ENCODE results near the gene AGTPBP1.

- TF ChIP-seq CTCF (IDR thresholded peaks at IDR 0.05) (no peak), ZNF232 (CRISPR knock-in tag; IDR thresholded peaks at IDR 0.05) (no peak), RELA (CRISPR knock-in tag; IDR thresholded peaks at IDR 0.05; ENCODE audit: borderline replicate concordance) (no peak), AFF4 (CRISPR knock-in tag; IDR thresholded peaks at IDR 0.05; ENCODE audit: borderline replicate concordance) (no peak), ESRRA (CRISPR knock-in tag; IDR thresholded peaks at IDR 0.05; ENCODE audit: borderline replicate concordance) (no peak), E2F4 (CRISPR knock-in tag; IDR thresholded peaks at IDR 0.05; ENCODE audit: borderline replicate concordance, low read depth) (no peak), NR3C1 (CRISPR knock-in tag; conservative IDR thresholded peaks at IDR 0.05; ENCODE audit: low read depth) (no peak), ZBTB21 (CRISPR knock-in tag; IDR thresholded peaks at IDR 0.05; ENCODE audit: borderline replicate concordance) (no peak), MAX (CRISPR knock-in tag; IDR thresholded peaks at IDR 0.05) (no peak), IRF1 (CRISPR knock-in tag; IDR thresholded peaks at IDR 0.05) (no peak)
Observed at GRCh38 chr9:85501882-85502281, 239.9 kb downstream of the AGTPBP1 start.
